ENCODE results near the gene NAGPA.

The NAGPA gene

GRCh38 chr16:5072334-5073278, 38.9 kb upstream of the NAGPA start:
- H3K4me3 ChIP-seq (ENCODE audit: low read depth, low read length), result peak overlapping the region; percentile 76
- TF ChIP-seq, protein P1, sequence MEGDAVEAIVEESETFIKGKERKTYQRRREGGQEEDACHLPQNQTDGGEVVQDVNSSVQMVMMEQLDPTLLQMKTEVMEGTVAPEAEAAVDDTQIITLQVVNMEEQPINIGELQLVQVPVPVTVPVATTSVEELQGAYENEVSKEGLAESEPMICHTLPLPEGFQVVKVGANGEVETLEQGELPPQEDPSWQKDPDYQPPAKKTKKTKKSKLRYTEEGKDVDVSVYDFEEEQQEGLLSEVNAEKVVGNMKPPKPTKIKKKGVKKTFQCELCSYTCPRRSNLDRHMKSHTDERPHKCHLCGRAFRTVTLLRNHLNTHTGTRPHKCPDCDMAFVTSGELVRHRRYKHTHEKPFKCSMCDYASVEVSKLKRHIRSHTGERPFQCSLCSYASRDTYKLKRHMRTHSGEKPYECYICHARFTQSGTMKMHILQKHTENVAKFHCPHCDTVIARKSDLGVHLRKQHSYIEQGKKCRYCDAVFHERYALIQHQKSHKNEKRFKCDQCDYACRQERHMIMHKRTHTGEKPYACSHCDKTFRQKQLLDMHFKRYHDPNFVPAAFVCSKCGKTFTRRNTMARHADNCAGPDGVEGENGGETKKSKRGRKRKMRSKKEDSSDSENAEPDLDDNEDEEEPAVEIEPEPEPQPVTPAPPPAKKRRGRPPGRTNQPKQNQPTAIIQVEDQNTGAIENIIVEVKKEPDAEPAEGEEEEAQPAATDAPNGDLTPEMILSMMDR (IDR thresholded peaks at IDR 0.05; ENCODE audit: control insufficient read depth, extremely low read depth, insufficient read depth), result no peak
- DNase-seq (ENCODE audit: low read depth), result no peak

- H3K4me3 ChIP-seq (ENCODE audit: low read depth, low read length), result peak within 1 kb of the TSS; percentile 76
- DNase-seq (ENCODE audit: low read depth), result peak; percentile 40
- TF ChIP-seq, protein P1 (IDR thresholded peaks at IDR 0.05; ENCODE audit: control insufficient read depth, extremely low read depth, insufficient read depth), result no peak
Measured at GRCh38 chr16:5071681-5072333, 38.1 kb upstream of the NAGPA start, which contains the start of gene ALG1. Gene ALG1 (plus strand): TSS chr16:5071843. CDS start chr16:5071850, 7 bp downstream.

- TF ChIP-seq, protein P1 (IDR thresholded peaks at IDR 0.05; ENCODE audit: control insufficient read depth, extremely low read depth, insufficient read depth), result no peak
- no peak for DNase-seq (ENCODE audit: low read depth)
- peak overlapping the region; percentile 76 for H3K4me3 ChIP-seq (ENCODE audit: low read depth, low read length)
Measured at GRCh38 chr16:5071341-5071680, 37.6 kb upstream of the NAGPA start.

DNA sequence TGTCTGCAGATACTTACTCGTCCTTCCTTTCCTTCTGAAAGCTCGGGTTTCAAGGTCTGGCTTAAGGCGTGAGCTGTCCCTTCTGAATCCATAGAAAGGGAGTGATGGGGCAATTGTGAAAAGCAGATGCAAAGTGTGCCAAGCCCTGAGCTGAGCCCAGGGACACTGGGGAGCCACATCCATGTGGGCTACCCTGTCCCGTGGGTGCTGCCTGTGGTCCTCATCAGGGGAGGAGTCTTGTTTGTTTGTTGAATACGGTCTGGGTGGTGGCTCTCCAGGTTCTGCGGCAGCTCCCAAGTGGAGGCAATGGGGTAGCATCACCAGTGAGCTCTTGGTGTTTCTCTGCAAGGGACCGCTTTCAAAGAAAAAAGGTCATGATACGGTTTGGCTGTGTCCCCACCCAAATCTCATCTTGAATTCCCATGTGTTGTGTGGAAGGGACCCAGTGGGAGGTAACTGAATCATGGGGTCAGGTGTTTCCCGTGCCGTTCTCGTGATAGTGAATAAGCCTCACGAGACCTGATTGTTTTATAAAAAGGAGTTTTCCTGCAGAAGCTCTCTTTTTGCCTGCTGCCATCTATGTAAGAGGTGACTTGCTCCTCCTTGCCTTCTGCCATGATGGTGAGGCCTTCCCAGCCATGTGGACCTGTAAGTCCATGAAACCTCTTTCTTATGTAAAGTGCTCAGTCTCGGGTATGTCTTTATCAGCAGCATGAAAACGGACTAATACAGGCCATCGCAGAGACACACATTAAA, 36.9 kb upstream of the NAGPA start:
- DNase-seq (ENCODE audit: low read depth), result no peak
- TF ChIP-seq, protein P1 (IDR thresholded peaks at IDR 0.05; ENCODE audit: control insufficient read depth, extremely low read depth, insufficient read depth), result no peak
- no peak overlapping the region for H3K4me3 ChIP-seq (ENCODE audit: low read depth, low read length)

DNA sequence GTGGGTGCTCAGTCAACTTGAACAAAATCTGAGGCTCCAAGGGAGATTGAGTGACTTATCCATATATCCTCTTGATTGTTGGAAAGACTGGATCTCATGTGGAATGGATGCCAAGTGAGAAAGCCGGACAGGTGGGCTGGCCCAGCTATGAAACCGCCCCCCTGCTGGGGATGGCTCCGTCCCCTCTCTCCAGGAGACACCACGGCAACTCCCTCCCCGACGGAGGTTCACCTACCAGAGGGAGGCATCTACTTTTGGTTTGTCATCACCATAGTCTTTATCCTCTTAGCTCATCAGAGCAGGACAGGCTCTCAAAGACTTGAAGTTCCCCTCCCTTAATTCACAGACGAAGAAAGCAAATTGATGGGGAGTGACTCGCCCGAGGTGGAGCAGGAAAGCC, 36.1 kb upstream of the NAGPA start:
- TF ChIP-seq, protein P1 (IDR thresholded peaks at IDR 0.05; ENCODE audit: control insufficient read depth, extremely low read depth, insufficient read depth), result no peak
- no peak for DNase-seq (ENCODE audit: low read depth)
- H3K4me3 ChIP-seq (ENCODE audit: low read depth, low read length), result no peak overlapping the region

GRCh38 chr16:5069048-5069447, 35.3 kb upstream of the NAGPA start:
- TF ChIP-seq, protein P1 (IDR thresholded peaks at IDR 0.05; ENCODE audit: control insufficient read depth, extremely low read depth, insufficient read depth), result no peak
- no peak for DNase-seq (ENCODE audit: low read depth)
- H3K4me3 ChIP-seq (ENCODE audit: low read depth, low read length), result no peak overlapping the region

All from LNCaP clone FGC (cell line).